Thoracic aorta (tissue), 2 donors: Measurements from ENCODE around the gene TNPO3. TPM values are rescaled to one million over a fixed set of nuclear protein-coding genes. Genes with fewer than 3 reads are reported as not detected.

Experiments
- ATAC-seq: fragments of 150-250 bp; one replicate; pipeline ENCODE4 v1.8.0; 2017; ENCODE audit warnings: low read depth; ENCODE audit not compliant: insufficient number of reproducible peaks, low FRiP score
- DNase-seq: peaks from one replicate; pipeline ENCODE4 v3.0.0-alpha.2; 2020; ENCODE audit warnings: low spot score
- H3K27ac ChIP-seq, 2 donors: fragments of 200-600 bp; sonication (generic); 1 replicate in 1 of 2; 2 replicates in 1 of 2; pipeline ENCODE4 v1.5.1; 2016; ENCODE audit warnings: mild to moderate bottlenecking in 2 of 2, moderate library complexity in 2 of 2
- H3K27me3 ChIP-seq: fragments of 200-600 bp; sonication (generic); replicated peaks from 2 replicates; pipeline ENCODE4 v1.6.0; 2016; ENCODE audit warnings: mild to moderate bottlenecking; ENCODE audit not compliant: insufficient read depth
- H3K36me3 ChIP-seq: fragments of 200-600 bp; sonication (generic); one replicate; pipeline ENCODE4 v1.5.1; 2016
- H3K4me1 ChIP-seq, 2 donors: fragments of 200-600 bp; sonication (generic); 1 replicate in 1 of 2; 2 replicates in 1 of 2; pipeline versions ENCODE4 v1.5.1 to v1.6.0; 2016; ENCODE audit warnings: low read depth in 2 of 2, mild to moderate bottlenecking in 1 of 2; ENCODE audit not compliant: control insufficient read depth in 1 of 2
- H3K4me3 ChIP-seq: fragments of 200-600 bp; sonication (generic); 2 replicates; pipeline ENCODE4 v1.5.1; 2016; ENCODE audit warnings: mild to moderate bottlenecking
- H3K9me3 ChIP-seq: fragments of 200-600 bp; sonication (generic); 2 replicates; pipeline ENCODE4 v1.5.1; 2016
- total RNA-seq, 2 donors: library from RNA; depleted of rRNA; stranded (reverse); fragments of >200 nt; gene quantifications; one replicate each; pipeline versions ENCODE4 v1.1.0 to v1.2.3, GENCODE V29; 2016
- TF ChIP-seq, protein P1 (sequence below): fragments of 200-600 bp; sonication (generic); IDR thresholded peaks from one replicate; pipeline ENCODE4 v1.5.1; 2019; ENCODE audit warnings: antibody characterized with exemption

Gene TNPO3
- total RNA-seq, 2 donors from 2014 or later: 28.6 to 29.5 TPM

DNA sequence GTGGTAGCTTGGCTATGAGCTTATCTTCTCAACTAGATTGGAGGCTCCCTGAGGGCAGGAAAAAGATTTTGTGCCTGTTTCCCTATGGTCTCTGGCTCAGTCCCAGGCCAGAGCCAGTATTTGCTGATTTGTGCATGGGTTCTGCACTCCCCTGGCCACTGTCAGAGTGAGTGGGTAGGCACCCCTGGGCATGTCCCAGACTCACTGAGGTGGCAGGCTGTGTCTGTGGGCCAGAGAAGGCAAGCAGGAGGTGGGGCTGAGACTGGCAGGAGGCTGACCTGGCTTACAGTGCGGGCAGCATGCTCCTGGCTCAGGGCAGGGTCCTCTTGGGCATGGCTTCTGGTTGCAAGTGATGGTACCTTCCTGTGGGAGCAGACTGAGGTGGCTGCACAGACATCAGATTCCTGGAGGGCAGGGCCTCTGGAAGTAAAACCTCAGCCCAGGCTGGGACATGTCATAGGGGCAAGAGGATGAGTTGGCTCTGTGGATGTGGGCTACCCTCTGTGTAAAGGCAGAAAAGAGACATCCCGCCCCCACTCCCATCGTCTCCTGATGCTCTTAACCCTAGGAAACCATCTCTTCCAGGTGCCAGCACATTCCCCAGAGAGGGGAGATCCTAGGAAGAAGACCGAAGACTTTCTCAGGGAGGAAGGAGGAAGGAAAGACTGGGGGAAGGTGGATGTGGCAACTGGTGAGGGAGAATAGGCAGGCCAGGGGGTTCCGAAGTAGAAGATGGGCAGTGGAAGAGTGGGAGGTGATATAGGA is 148.7 kb downstream of the TNPO3 start:
- no peaks in the 10 kb centered on the region for H3K27me3 ChIP-seq

DNA sequence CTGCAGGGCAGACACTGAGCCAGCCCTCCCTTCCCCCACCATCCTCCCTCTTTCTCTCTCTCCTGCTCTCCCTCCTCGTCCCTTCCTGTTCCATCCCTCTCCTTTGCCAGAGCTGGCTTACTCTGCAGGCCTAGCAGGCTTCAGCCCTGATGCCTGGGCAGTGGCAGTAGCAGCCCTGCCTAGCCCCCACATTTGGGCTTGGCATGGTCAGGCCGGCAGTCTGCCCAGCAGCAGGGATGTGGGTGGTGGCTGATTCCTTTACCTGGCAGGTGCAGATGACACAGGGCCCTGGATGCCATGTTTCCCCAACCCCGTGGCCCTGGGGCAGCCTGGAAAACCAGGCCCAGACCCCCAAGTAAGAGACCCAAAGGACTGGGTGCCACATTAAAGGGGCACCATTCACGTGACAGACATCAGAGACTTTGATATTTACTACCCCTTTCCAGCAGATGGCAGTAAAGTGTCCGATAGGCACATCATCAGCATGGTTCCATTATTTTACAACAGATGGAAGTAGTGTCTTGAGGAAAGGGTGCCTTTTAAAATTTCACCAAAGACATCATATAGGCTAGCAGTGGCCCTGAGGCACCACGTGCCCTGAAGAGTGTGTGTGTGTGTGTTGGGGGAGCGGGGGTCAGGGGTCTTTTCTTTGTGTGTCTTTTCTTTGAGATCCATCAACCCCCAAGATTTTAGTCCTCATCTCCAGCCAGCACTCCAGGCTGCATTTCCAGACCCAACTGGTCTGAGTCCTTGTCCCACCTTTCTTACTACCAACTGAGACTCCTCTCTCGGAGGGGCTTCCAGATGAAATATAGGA is 150.3 kb downstream of the TNPO3 start:
- Histone ChIP-seq H3K9me3 (no peaks in the 10 kb centered on the region), H3K4me3 (no peak overlapping the region), H3K36me3 (no peaks in the 10 kb centered on the region), H3K27ac (no peak overlapping the region), H3K4me1 (peaks cover 0 to 5% of the 10 kb centered on the region in 2 donors), H3K27me3 (no peaks in the 10 kb centered on the region)
- DNase-seq (no peak), ATAC-seq (no peak)
- TF ChIP-seq, protein P1, sequence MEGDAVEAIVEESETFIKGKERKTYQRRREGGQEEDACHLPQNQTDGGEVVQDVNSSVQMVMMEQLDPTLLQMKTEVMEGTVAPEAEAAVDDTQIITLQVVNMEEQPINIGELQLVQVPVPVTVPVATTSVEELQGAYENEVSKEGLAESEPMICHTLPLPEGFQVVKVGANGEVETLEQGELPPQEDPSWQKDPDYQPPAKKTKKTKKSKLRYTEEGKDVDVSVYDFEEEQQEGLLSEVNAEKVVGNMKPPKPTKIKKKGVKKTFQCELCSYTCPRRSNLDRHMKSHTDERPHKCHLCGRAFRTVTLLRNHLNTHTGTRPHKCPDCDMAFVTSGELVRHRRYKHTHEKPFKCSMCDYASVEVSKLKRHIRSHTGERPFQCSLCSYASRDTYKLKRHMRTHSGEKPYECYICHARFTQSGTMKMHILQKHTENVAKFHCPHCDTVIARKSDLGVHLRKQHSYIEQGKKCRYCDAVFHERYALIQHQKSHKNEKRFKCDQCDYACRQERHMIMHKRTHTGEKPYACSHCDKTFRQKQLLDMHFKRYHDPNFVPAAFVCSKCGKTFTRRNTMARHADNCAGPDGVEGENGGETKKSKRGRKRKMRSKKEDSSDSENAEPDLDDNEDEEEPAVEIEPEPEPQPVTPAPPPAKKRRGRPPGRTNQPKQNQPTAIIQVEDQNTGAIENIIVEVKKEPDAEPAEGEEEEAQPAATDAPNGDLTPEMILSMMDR: peak; percentile 45

More for the DNA sequence above, 148.7 kb downstream of the TNPO3 start:
- no peaks in the 10 kb centered on the region for H3K36me3 ChIP-seq
- H3K9me3 ChIP-seq: no peaks in the 10 kb centered on the region
- H3K4me3 ChIP-seq: no peak overlapping the region
- DNase-seq (no peak), ATAC-seq (no peak)
- H3K4me1 ChIP-seq: peaks cover 0 to 13% of the 10 kb centered on the region in 2 donors
- TF ChIP-seq, protein P1: no peak
- H3K27ac ChIP-seq: no peak overlapping the region

Other genes with a start within 250 kb of the TNPO3 start
- 100 to 1,000 TPM; 157 to 273 TPM for gene FLNC, start 224.7 kb downstream of the TNPO3 start, total RNA-seq
- gene ATP6V1F, start 192.3 kb downstream of the TNPO3 start, total RNA-seq: 10 to 100 TPM; 73.6 to 96.0 TPM
- gene KCP, start 144.4 kb downstream of the TNPO3 start, total RNA-seq: 1 to 10 TPM in 1 of 2 donors, under 1 TPM in 1; 0.81 to 2.0 TPM
- 10 to 100 TPM; 11.9 to 25.0 TPM for gene IRF5, start 117.2 kb downstream of the TNPO3 start, total RNA-seq
- 10 to 100 TPM in 1 of 2 donors, 1 to 10 TPM in 1; 6.3 to 14.1 TPM for gene TSPAN33, start 89.6 kb upstream of the TNPO3 start, total RNA-seq
- gene SMO, start 133.5 kb upstream of the TNPO3 start, total RNA-seq: 10 to 100 TPM in 1 of 2 donors, 1 to 10 TPM in 1; 8.7 to 16.4 TPM
- 10 to 100 TPM; 28.3 to 31.4 TPM for gene AHCYL2, start 169.9 kb upstream of the TNPO3 start, total RNA-seq